ENCODE data around the gene LIN52.

LIN52 gene

DNA sequence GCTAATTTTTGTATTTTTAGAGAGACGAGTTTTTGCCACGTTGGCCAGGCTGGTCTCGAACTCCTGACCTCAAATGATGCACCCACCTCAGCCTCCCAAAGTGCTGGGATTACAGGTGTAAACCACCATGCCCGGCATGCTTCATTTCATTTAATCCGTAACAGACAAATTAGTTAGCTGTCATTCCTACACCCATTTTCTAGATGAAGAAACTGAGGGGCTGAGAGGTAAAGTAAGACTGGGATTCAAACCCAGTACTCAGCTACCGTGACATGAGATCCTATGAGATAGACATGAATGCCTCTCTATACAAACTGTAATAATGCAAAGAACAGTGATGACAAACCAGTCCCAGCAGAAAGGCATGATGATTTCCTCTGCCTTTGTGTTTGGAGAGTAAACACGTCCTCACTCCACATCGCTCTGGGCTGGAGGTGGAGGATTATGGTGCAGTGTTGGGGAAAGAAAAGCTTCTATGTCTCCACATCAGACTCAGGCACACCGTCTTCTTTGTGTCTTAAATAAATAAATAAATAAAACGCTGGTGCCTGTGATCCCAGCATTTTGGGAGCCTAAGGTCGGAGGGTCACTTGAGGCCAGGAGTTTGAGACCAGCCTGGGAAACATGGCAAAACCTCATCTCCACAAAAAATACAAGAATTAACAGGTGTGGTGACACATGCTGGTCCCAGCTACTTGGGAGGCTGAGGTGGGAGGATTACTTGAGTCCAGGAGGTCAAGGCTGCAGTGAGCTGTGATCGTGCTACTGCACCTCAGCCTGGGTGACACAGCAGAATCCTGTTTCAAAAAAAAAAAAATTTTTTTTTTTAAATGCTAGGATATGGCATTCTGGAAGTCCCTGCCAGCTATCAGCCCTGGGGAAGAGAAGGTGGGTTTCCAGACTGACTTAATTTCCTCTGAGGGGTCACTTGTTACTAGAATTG is 164.9 kb downstream of the LIN52 start:
- Histone ChIP-seq H3K9ac (no peak overlapping the region), H3K4me3 (no peak overlapping the region), H3K4me1 (peaks cover 0 to 5% (median 0%) of the 10 kb centered on the region in 10 experiments; a peak in 2 of 20 replicates), H3K9me3 (replicated peaks in 1 of 11) (no peaks in the 10 kb centered on the region), H3K36me3 (no peaks in the 10 kb centered on the region), H3K27me3 (peaks cover 6 to 15% (median 11%) of the 10 kb centered on the region in 11 experiments; a peak in 16 of 22 replicates), H3K27ac (no peak overlapping the region), H4K20me1 (peaks cover 0 to 4% (median 0%) of the 10 kb centered on the region in 11 experiments; a peak in 1 of 22 replicates), H3K4me2 (no peak overlapping the region)
- TF ChIP-seq Cebpa-rat (IDR thresholded peaks at IDR 0.05), result no peak
